Activated CD4-positive, CD25-positive, alpha-beta regulatory T cell treated with anti-CD3 and anti-CD28 coated beads, Interleukin-2, amount 50 U/mL, for 24 hours (primary cell): ENCODE data around the gene AGTPBP1.

Experiments
- ATAC-seq, 2 donors: fragments of 150-1000 bp; cut with Tn5 transposase; one replicate each; pipeline ENCODE4 v1.10.0; 2021; ENCODE audit warnings: mild to moderate bottlenecking in 1 of 2, moderate library complexity in 1 of 2

Gene AGTPBP1

DNA sequence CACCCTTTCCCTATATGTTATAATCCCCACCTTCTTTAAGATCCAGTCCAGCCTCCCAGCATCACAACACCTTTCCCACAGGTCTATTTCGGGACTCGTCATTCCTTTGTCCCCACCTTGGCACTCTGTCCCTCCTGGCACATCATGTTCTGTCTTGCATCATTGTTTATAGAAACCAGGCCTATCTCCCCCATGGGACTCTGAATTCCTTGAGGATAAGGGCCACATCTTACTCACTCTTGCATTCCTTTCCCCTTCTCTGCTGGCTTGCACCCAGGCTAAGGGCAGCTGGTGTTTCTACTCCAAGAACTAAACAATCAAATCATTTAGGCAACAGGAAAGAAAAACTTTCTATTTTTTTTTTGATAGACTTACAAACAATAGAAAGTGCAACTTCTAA, 205.7 kb downstream of the AGTPBP1 start:
- no peak for ATAC-seq

DNA sequence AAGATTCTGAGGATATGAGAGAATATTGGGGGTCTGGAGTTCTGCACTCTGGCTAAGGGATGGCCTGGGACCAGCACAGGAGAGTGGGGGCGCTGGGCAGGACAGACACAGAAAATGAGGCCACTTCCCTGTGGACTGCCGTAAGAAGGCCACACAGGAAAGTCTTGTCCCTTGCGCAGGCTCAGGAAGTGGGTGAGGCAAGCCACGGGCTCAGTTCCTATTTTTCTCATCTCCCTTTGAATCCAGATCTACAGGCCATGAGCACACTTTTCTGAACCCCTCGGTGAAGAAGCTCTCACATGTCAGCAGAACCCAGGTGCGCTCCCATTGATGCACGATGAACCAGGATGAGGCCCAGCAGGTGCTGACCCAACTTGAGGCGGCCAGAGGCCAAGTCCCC, 207.4 kb downstream of the AGTPBP1 start:
- ATAC-seq: no peak

DNA sequence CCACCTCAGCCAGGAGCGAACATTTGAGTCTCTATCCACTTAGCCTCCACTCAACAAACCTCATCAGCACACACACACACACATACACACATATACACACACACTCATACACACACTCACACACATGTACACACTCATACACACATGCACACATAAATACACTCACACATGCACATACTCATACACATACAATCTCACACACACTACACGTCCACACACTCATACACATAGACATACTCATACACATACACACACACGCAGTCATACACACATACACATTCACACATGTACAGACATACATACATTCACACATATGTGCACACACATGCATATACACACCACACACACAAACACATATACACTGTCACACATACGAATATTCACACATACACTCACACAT, 208.2 kb downstream of the AGTPBP1 start:
- ATAC-seq: no peak

DNA sequence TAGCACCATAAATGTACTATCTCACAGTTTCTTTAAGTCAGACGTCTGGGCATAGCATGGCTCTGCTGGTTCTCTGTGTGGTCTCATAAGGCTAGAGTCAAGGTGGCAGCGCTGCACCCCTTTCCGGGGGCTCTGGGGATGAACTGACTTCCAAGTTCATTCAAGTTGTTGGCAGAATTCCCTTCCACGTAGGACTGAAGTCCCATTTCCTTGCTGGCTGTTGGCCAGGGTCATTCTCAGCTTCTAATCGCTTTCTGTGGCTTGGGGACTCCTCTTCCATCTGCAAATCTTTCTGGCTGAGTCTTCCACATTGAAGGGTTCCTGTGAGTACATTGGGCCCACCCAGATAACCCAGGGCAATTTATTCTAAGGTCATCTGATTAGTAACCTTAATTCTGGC, 211.0 kb downstream of the AGTPBP1 start:
- no peak for ATAC-seq

DNA sequence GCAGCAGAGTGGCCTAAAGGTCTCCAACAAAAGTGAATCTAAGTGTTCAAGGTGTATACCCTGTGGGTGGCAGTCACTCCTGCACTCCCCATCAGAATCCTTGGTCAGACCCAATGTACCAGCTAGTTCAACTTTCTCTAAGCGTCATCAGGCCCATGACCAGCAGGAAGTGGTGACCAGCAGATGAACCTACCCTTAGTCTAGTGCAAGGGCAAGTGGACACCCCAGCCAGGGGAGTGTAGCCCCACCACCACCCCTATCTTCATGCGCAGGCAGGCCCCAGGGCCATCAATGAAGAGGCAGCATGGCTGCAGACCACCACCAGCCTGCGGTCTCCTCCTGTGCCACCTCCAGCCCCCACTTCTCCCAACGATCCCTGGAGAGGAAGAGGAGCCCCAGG, 213.1 kb downstream of the AGTPBP1 start:
- ATAC-seq: no peak

DNA sequence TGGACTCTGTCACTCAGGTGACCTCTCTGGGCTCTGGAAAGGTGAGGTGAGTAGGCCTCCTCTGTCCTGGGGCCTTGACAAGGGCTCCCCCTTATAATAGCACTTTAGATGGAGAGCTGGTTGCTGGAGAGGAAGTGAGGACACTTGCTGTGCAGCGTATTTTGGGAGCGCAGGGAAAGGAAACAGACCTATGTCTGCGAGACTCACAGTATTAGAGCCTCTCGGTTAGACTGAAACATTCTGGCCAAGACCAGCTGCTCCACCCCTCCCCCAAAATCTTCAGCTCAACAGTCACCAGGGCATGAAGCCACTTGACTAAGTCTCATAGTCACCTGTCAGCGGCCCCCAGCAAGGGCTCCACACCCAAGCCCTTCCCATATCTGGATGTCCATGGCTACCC, 213.6 kb downstream of the AGTPBP1 start:
- no peak for ATAC-seq

DNA sequence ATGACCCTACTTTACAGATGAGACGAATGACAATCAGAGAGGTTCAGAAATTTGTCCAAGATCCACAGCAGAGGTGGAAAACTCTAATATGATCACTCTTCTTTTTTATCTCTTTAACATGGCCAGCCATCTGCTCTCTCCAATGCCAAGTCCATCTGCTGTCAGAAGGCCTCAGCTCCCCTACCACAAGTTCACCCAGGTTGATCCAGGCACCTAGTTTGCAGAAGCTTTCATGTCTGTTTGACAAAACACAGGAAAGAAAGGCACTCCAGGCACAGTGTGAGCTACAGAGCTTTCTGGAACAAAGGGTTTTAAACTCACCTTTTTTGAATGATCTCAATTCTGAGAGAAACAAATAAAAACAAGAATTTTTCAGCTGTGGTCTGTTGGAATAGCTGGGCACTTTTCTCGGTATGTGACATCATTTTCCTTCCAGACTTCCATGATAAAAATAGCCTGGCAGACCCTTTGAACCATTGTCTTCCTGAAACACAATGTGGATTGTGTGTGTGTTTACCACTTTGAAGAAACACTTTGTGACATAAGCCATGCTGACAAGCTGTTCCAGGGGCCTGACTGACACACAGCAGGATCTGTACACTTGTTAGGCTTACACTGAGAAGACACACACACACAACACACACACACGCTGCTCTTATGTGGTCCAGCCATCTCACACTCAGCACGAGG, 214.3 kb downstream of the AGTPBP1 start:
- ATAC-seq: no peak

DNA sequence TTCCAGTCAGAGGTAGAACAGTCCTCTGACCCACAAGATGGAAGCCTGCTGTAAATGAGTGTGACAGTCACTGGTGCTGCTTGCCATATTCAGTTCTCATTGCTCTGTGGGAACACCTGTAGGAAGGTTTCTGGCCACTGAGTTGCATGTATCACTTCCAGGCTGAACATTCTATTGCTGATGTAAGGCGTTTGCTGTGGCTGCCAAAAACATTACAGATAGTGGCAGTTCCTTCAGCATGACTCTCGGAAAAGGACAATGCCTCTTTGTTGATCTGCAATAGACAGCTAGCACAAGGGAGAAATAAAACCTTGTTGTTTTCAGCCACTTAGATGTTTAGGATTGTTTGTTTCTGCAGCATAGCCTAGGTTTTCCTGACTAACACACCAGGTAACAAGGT, 217.2 kb downstream of the AGTPBP1 start:
- ATAC-seq: no peak

DNA sequence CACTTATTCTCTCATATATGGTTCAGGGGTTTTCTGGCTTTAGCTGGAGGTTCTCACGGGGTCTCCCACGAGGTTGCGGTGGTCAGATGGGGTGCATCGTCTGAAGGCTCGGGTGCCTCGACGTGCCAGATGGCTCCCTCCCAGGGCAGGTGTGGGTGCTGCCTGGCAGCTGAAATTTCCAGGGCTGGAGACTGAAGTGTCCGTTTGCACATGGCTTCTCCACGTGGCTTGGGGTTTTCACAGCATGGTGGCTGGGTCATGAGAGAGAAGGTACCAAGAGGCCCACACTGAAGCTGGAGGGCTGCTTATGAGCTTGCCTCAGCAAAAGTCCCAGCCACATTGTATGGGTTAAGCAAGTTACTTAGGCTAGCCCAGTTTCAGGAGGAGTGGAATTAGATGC, 218.6 kb downstream of the AGTPBP1 start:
- no peak for ATAC-seq

DNA sequence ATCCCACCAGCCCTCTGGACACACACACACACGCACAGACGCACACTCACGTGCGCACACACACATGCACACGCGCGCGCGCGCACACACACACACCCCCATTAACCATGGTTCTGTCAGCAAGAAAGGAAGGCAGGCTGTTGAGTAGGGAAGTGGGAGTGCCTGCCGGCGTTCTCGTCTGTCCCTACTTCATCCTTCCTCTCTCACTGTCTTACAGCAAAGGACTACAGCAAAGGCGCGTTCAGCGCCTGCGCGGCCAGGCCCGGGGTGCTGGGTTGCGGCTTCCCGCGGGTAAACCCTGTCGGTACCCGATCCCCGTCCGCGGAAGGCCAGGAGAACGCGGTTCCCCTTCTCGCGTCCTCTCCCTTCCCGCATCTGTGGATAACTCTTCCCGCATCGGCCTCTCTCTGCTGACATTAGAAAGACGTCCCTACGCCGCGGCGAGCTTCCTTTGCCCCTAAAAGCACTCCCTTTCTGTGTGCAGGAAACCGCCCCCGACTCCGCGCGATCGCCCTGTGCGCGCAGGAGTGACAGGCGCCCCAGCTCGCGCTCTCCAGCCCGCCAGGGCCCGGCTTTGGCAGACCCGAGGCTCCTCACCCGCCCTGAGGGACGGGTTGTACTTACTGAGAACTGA, 219.2 kb downstream of the AGTPBP1 start:
- ATAC-seq: no peak

DNA sequence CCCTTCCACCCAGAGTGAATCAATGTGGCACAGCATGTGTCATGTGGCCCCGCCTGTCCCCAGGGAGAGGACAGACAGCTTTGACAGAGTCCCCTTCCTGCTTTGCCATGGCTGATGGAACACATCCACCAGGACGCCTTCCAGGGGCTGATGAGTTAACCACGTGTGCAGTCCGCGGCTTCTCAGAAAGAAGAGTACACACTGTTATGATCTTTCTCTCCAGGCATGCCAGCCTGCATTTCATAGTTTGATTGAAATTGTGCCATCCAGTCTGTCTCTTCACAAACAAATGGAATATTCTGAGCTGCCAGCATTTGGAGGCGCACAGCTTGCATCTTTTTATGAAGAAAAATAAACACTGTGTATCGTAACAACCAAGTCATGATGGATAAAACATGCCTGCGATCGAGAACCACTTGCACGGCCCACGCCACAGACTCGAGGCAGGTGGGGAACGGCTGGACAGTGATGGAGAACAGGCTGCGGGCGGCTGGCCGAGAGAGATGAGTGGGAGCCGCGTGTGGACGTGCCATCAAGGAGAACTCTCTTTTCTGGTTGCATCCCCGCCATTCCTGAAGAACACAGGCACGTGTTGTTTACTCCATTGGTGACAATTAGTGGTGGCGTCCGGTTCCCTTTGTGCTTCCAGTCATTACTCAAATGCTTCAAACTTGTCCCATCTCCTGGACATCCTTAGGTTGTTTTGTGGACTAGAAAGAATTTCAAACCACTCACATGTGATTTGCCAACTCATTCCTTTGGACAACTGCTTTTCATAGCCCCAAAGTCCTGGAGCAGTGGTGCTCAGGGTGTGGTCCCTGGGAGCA, 220.2 kb downstream of the AGTPBP1 start:
- ATAC-seq: no peak

DNA sequence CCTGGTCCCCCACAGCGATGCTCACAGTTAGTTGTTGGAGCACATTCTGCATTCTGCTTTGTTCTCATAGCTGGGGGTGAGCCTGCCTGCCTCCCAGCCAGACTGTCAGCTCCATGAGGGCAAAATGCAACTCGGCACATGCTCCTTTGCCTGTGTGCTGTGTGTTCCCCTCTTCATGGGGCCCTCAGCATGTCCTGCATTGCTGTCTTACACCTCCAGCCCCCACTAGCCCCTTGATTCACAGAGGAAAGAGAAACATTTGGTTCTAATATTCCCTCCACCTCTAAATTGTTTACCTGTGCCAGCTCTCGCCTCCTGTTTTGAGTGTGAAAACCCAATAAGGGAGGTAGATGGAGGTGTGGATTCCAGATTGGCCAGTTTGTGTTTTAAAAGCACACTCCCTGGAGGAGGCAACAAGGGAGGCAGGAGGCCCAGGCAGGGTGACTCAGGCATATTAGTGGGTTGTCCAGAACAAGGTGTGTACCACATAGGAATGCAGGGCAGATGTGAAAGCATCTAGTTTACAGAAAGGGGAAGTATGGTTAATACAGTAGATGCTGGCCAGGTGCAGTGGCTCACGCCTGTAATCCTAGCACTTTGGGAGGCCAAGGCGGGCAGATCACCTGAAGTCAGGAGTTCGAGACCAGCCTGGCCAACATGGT, 224.6 kb downstream of the AGTPBP1 start:
- no peak for ATAC-seq

DNA sequence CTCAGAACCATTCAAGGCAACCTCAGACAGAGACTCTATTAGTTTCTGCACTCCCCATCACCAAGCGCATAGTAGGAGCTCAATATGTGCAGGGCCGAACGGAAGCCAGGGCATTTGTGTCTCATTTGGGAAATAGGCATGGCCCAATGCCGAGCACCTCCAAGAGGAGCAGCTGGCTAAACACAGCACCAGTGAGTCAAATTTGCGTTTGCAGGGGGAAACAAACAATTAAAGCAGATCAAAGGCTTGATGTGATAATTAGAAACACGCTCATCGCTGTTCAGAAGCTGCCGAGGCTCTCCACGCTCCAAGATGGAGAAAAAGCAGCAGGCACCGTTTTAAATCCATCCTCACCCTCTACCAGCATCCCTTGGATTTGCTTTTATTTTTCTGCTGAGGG, 225.3 kb downstream of the AGTPBP1 start:
- no peak for ATAC-seq

DNA sequence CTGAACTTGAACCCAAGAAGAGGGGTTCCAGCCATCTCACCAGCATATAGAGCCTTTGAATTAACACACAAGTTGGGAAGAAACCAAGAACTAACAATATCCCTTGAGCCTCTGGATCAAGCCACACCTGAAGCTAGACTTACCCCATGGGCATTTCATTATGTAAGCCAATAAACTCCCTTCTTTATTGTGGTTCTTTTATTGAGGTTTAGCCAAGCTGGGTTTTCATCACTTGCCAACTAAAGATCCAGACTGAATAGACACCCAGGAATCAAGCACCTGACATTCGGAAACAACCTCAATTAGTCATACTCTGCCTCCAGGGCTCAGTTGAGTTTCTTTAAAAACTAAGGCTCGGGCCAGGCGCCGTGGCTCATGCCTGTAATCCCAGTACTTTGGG, 226.7 kb downstream of the AGTPBP1 start:
- ATAC-seq: no peak

DNA sequence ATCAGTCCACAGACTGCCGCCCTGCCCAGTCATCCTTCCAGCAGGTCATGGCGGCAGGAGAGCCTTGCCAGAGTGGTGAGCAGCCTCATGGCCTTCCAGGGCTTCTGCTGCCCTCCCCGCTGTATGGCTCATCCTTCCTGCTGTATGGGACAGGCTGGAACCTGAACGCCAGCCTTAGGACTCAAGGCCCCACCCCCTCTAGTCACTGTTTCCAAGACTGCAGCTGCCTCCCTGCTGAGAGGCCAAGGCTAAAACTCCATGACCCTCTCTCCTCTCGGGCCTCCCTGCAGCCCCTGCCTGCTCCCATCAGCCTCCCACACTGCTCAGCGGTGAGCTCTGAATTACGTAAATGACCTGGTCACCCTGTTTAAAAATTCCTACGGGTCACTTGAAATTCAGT, 227.5 kb downstream of the AGTPBP1 start:
- no peak for ATAC-seq

DNA sequence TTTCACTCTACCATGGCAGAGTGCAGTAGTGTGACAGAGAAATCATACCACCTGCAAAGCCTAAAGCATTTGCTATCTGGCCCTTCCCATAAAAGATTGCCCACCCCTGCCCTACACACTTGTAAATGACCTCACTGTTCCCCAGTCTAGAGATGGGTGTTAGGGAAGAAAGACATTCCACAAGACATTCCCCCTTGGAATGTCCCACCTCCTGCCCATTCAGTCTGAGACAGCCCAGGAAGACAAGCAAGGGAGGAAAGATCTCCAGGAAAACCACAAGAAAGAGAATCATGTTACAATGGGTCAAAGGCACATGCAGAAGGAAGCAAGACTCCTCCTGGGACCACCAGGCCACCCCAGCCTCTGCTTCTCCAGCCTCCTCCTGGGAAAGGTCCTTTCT, 230.0 kb downstream of the AGTPBP1 start:
- no peak for ATAC-seq

DNA sequence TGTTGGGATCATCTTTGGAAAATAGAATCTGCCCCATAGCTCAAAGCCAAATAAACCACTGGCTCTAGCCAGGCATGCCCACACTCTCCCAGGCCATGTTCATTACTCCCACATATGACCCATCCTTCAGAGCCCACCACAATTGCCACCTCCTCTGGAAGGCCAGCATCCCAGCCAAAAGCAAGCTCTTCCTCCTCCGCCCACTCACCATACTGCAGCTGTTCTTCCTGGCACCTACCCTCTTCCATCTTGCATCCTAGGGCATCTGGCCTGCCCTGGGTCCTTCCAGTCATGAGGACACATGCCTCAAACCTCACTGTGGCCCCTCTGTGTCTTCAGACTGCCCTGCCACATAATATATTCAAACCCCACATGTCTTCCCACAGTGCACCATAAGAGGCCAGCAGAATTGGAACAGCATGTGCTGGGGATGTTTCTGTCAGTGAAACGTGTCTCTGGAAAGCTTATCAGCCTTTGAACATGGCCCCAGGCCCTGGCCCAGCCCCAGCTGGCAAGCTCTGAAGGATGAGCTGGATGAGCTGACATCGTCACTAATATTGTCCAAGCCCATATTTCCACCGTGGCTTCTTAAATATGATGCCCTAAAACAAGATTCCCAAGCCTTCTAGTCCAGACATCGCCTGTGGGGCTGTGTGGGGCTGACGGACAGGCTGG, 230.8 kb downstream of the AGTPBP1 start:
- ATAC-seq: no peak

DNA sequence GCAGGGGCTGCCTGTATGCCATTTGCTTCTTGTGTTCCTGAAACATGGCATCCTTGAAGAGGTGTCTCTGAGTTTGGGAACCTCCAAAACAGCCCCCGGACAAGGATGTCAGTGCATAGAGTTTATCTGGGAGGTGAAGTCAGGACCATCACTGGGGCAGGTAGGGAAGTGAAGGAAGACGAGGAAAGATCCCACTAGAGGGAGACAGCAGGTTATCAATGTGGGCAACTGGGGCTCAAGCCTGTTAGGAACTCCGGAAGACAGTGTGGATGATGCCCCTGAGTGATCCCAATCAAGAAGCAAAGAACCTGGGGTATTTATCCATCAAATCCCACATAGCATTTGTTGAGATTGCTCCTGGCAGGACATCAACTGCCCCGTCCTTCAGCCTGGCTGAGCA, 233.1 kb downstream of the AGTPBP1 start:
- ATAC-seq: no peak

DNA sequence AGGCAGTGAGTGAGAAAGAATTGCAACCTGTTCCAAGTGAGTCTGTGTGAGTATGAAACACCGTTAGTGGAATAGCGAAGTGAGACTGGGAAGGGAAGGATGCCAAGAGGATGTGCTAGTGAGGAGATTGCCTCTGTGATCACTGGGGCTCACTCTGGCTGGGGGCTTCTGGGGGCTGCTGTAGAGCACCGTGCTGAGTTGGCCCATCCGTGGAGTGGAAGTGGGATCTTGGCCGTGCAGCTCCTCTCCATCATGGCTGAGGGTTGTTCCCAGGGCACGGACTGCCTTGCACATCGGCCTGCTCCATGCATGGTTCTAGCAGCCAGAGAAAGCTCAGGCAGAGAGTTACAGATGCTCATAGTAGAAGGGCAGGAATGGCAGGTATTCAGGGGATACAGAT, 236.1 kb downstream of the AGTPBP1 start:
- no peak for ATAC-seq

DNA sequence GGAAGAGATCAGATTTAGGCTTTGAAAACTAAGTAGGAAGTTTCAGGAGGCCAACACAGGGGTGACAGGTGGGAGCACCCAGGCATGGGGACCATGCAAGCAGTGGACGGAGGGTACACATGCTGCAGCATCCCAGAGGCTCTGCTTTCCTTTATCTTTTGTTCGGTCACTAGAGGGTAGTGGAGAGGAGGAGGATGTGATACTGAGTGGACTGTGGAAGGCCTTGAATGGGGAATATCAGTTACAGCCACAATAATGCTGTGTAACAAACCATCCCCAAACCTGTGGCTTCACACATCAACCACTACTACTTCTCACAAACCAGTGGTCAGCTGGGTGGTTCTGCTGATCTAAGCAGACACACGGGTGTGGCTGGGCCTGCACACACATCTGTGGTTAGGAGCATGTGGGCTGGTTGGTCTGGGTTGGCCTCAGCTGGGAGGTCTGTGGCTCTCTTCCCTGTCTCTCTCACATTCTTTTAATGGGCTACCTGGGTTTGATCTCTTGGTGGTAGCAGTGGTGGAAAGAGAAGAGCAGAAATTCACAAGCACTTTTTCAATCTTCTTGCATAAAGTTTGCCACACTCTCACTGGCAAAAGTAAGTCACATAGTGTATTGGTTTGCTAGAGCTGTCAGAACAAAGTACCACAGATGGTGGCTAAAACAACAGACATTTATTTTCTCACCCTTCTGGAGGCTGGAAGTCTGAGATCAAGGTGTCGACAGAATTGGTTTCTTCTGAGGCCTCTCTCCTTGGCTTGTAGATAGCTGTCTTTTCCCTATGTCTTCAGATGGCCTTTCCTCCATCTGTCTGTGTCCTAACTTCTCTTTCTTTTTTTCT, 238.7 kb downstream of the AGTPBP1 start:
- ATAC-seq: no peak

DNA sequence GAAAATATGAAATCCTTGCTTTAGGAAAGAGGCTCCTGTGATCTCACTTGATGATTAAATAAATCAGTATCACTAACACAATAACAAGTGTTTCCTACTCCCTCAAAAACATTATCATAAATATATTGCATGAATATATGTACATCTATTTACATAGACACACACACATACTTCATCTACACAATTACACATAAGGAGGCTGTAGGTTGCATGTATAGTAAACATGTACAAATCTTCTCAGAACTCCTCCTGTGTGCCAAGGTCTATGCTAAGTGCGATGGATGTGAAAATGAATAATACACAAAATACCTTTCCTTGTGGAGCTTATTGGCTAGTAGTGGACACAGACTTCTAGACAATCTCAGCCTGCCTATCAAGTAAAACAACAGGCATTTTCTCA, 239.9 kb downstream of the AGTPBP1 start:
- no peak for ATAC-seq

DNA sequence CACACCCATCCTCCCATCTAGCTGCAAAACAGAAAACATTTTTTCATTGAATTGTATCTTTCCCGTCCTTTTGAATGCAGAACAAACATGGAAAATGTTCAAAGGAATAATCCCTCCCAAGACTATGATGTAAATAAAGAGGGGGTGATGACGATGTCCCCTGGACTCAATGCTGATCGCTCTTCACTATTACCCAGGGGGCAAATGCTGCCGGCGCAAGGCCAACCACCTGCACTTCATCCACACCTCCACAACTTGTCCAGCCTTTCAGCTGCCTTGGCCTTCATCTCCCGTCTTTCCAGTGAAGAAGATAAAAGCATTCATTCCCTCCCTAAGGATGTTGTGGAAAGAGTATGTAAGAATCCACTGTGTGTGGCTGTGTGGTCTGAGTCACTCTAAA, 240.3 kb downstream of the AGTPBP1 start:
- no peak for ATAC-seq
